Chondrocyte (in vitro differentiated cells): ENCODE results near the gene FOXP1. TPM values are rescaled to one million over a fixed set of nuclear protein-coding genes. Genes with fewer than 3 reads are reported as not detected.

Experiments
- DNase-seq: peaks from one replicate; pipeline ENCODE4 v3.0.0; 2021; ENCODE audit warnings: mixed read lengths, low spot score
- H3K27ac Mint-ChIP-seq: one replicate; pipeline ENCODE4 v1.8.0; 2021; ENCODE audit warnings: mild to moderate bottlenecking, moderate library complexity, mixed read lengths; ENCODE audit not compliant: unreplicated experiment
- H3K27me3 Mint-ChIP-seq: 2 replicates; pipeline ENCODE4 v1.8.0; 2021; ENCODE audit warnings: low read depth, mixed read lengths
- H3K36me3 Mint-ChIP-seq: 2 replicates; pipeline ENCODE4 v1.8.0; 2021; ENCODE audit warnings: low read depth, mixed read lengths
- H3K4me1 Mint-ChIP-seq: 2 replicates; pipeline ENCODE4 v1.8.0; 2021; ENCODE audit warnings: low read depth, mild to moderate bottlenecking, mixed read lengths
- H3K4me3 Mint-ChIP-seq: one replicate; pipeline ENCODE4 v1.8.0; 2021; ENCODE audit warnings: mild to moderate bottlenecking, moderate library complexity, mixed read lengths; ENCODE audit not compliant: unreplicated experiment
- H3K9me3 Mint-ChIP-seq: 2 replicates; pipeline ENCODE4 v1.8.0; 2021; ENCODE audit warnings: low read depth, mixed read lengths
- total RNA-seq: library from RNA; stranded (reverse); gene quantifications from 3 replicates; pipeline ENCODE4 v1.2.1, GENCODE V29; 2021
- TF ChIP-seq, protein P1 (sequence below): fragments of 200-600 bp; sonication (generic); IDR thresholded peaks from 2 replicates; pipeline ENCODE4 v1.5.0; 2021; ENCODE audit warnings: antibody characterized with exemption, mild to moderate bottlenecking, moderate library complexity

Gene FOXP1
- total RNA-seq, 1 donor from 2014 or later, result 206 TPM

DNA sequence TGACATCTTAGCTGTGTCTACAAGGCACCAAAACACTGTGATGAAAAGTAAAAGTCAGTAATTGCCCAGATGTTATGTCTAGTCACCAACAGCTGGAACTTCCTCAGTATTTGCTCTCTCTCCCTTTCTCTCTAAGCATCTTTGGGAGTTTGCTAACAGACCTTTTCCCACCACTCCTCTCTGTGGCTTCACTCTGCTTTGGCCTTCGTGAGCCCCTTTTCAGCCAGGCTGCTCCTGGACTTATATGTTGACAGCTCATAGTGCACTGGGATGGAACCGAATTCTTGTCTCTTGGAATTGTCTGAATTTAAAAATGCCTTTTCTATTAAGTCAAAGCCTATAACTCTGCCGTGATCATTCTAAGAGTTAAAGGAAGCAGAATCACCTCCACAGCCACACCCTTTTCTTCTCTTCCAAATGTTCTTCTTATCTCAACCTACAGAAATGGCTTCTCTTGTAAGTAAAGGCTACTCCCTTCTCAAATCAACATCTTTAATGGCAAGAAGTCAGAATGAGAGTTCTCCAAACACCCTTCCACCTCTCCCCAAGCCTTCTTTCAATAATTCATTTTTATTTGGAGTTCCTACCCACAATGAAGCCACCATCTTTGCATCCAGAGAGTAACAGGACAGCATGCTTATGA, 17.2 kb upstream of the FOXP1 start:
- TF ChIP-seq, protein P1, sequence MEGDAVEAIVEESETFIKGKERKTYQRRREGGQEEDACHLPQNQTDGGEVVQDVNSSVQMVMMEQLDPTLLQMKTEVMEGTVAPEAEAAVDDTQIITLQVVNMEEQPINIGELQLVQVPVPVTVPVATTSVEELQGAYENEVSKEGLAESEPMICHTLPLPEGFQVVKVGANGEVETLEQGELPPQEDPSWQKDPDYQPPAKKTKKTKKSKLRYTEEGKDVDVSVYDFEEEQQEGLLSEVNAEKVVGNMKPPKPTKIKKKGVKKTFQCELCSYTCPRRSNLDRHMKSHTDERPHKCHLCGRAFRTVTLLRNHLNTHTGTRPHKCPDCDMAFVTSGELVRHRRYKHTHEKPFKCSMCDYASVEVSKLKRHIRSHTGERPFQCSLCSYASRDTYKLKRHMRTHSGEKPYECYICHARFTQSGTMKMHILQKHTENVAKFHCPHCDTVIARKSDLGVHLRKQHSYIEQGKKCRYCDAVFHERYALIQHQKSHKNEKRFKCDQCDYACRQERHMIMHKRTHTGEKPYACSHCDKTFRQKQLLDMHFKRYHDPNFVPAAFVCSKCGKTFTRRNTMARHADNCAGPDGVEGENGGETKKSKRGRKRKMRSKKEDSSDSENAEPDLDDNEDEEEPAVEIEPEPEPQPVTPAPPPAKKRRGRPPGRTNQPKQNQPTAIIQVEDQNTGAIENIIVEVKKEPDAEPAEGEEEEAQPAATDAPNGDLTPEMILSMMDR, result no peak
- Mint-ChIP-seq H3K27ac (peak overlapping the region; percentile 62), H3K27me3 (no peaks in the 10 kb centered on the region), H3K4me1 (peaks cover 52% of the 10 kb centered on the region), H3K9me3 (no peaks in the 10 kb centered on the region), H3K4me3 (no peak overlapping the region), H3K36me3 (no peaks in the 10 kb centered on the region)
- DNase-seq, result no peak

DNA sequence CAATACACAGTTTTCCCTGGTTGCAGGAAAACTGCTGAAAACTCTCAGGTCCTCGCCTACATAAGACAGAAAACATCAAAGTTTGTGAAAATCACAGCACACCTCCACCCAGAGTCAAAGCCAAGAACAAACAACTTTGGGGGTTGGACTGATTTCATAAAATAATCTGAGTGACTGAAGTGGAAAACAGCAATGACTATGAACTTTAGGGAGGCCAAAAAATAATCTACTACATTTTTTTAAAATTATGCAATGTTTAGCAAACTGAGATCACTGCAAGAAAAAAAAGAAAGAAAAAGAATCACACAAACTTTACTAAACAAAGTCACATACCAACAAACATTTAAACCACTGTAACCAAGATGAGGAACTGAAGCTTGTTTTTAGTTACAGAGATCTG, 15.9 kb upstream of the FOXP1 start:
- peak overlapping the region; percentile 71 for H3K27ac Mint-ChIP-seq

DNA sequence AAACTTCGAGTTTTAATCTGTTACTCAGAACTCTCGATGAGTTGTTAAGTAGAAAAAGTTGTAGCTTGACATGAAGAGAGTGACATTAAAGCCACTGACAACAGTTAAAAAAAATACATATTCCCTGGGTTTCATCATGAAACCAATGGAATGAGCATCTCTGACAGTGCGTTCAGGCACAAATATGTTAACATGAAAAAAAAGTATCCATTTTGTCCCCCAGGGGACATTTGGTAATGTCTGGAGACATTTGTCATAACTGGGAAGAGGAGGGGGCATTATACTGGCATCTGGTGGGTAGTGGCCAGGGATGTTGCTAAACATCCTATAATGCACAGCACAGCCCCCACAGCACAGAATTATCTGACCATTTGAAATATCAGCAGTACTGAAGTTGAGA, 14.8 kb upstream of the FOXP1 start:
- Mint-ChIP-seq H3K27ac (no peak overlapping the region), H3K36me3 (no peaks in the 10 kb centered on the region), H3K9me3 (peaks cover 6% of the 10 kb centered on the region), H3K27me3 (no peaks in the 10 kb centered on the region), H3K4me1 (peaks cover 62% of the 10 kb centered on the region), H3K4me3 (no peak overlapping the region)
- TF ChIP-seq, protein P1, result no peak
- no peak for DNase-seq

More for the DNA sequence above, 15.9 kb upstream of the FOXP1 start:
- Mint-ChIP-seq H3K36me3 (no peaks in the 10 kb centered on the region), H3K27me3 (no peaks in the 10 kb centered on the region), H3K4me1 (peaks cover 62% of the 10 kb centered on the region), H3K9me3 (peaks cover 2% of the 10 kb centered on the region), H3K4me3 (no peak overlapping the region)
- DNase-seq, result no peak
- TF ChIP-seq, protein P1, result no peak

DNA sequence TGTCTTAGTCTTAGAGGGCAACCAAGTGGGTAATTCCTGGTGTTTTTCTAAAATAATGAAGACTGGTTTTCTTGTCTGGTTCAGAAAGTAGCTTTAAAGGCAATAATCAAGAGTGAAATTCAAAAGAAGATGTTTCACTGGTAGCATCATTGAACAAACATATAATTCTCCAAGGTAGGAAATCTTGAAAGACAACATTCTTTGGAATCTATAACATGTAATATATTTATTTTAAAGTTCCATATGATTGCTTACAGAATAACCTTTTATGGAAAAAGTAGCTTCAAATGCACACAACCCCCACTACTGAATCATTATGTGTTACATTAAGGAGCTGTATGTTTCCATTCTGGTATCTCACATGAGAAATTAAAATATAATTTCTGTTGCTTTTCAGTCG, 13.8 kb upstream of the FOXP1 start:
- H3K4me1 Mint-ChIP-seq, result peaks cover 61% of the 10 kb centered on the region
- H3K27ac Mint-ChIP-seq, result no peak overlapping the region
- H3K4me3 Mint-ChIP-seq, result no peak overlapping the region
- no peak for DNase-seq
- TF ChIP-seq, protein P1, result no peak
- H3K27me3 Mint-ChIP-seq, result no peaks in the 10 kb centered on the region
- H3K36me3 Mint-ChIP-seq, result no peaks in the 10 kb centered on the region
- peaks cover 6% of the 10 kb centered on the region for H3K9me3 Mint-ChIP-seq

DNA sequence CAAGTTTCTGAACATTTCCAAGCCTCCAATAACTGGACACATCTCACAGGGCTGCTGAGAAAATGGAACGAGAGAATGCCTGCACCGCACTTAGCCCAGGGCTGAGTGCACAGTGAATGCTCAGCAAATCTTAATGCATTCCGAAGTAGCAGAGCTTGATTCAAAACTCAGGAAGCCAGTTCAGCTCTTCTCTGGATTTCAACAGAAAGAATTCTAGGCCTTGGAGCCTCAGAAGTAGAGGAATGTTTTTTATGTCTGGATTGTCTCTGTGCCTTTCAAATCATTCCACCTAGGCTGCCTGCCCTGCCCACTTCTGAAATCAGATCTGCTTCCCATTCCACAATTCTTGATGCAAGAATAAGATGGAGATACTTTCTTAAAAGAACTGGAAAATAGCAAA, 9.6 kb upstream of the FOXP1 start:
- no peak overlapping the region for H3K4me3 Mint-ChIP-seq
- peaks cover 14% of the 10 kb centered on the region for H3K9me3 Mint-ChIP-seq
- no peaks in the 10 kb centered on the region for H3K36me3 Mint-ChIP-seq
- no peaks in the 10 kb centered on the region for H3K27me3 Mint-ChIP-seq
- no peak overlapping the region for H3K27ac Mint-ChIP-seq
- DNase-seq, result no peak
- TF ChIP-seq, protein P1, result no peak
- peaks cover 28% of the 10 kb centered on the region for H3K4me1 Mint-ChIP-seq
